Natural killer cell treated with Interleukin-12 subunit alpha and Interleukin-12 subunit beta and Interleukin-15 and Interleukin-18, amount 100 ng/mL, for 72 hours (primary cell): ENCODE data around the gene MEAK7. TPM values are rescaled to one million over a fixed set of nuclear protein-coding genes. Genes with fewer than 3 reads are reported as not detected.
A peak's percentile ranks its signal among the peaks of the same experiment; 100 is the strongest.

Source experiments
- ATAC-seq, 2 donors: fragments of 150-1000 bp; cut with Tn5 transposase in 1 of 2; sonication (Bioruptor Pico), chemical (Tn5 transposase) in 1 of 2; 2 replicates each; pipeline ENCODE4 v1.10.0; 2021
- DNase-seq: peaks from one replicate; pipeline ENCODE4 v3.0.0; 2022; ENCODE audit warnings: low spot score
- H3K27ac Mint-ChIP-seq, 2 donors: 1 replicate in 1 of 2; 2 replicates in 1 of 2; pipeline ENCODE4 v1.8.0; 2022; ENCODE audit warnings: mixed read lengths in 2 of 2, mild to moderate bottlenecking in 1 of 2, moderate library complexity in 1 of 2
- H3K27me3 Mint-ChIP-seq, 2 donors: 1 replicate in 1 of 2; 2 replicates in 1 of 2; pipeline ENCODE4 v1.8.0; 2022; ENCODE audit warnings: mixed read lengths in 2 of 2
- H3K36me3 Mint-ChIP-seq: one replicate; pipeline ENCODE4 v1.8.0; 2022; ENCODE audit warnings: mixed read lengths
- H3K4me1 Mint-ChIP-seq, 2 donors: 1 replicate in 1 of 2; 2 replicates in 1 of 2; pipeline ENCODE4 v1.8.0; 2022; ENCODE audit warnings: low read depth in 2 of 2, mixed read lengths in 2 of 2, mild to moderate bottlenecking in 1 of 2
- H3K4me3 Mint-ChIP-seq: one replicate; pipeline ENCODE4 v1.8.0; 2022; ENCODE audit warnings: mixed read lengths
- H3K9me3 Mint-ChIP-seq: 2 replicates; pipeline ENCODE4 v1.8.0; 2022; ENCODE audit warnings: mixed read lengths
- total RNA-seq, 2 donors: library from RNA; stranded (reverse); gene quantifications; one replicate each; pipeline ENCODE4 v1.2.3, GENCODE V29; 2022

The MEAK7 gene
- total RNA-seq, 2 donors from 2014 or later: 9.4 to 10.0 TPM

DNA sequence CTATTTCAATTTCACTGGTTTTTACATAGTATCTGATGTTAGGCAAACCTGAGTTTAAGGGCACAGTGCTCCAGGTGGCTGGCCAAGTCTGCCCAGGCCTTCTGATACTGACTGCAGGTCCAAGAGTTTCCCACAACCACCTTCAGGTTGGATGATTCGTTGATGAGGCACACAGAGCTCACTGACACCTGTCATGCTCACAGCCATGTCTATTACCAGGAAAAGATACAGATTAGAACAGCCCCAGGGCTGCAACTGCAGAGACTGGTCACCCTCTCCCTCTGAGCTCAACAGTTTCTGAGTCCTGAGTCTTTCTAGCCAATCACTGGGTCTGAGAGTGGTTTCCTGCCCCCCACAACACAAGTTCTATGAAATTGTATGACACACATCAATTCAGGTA is 37.2 kb downstream of the MEAK7 start:
- peak; percentile 28 for DNase-seq
- Mint-ChIP-seq H3K27me3 (no peaks in the 10 kb centered on the region), H3K36me3 (peaks cover 22% of the 10 kb centered on the region), H3K4me3 (no peak overlapping the region), H3K27ac (no peak overlapping the region), H3K9me3 (peaks cover 2% of the 10 kb centered on the region), H3K4me1 (no peaks in the 10 kb centered on the region)
- ATAC-seq: no peak

DNA sequence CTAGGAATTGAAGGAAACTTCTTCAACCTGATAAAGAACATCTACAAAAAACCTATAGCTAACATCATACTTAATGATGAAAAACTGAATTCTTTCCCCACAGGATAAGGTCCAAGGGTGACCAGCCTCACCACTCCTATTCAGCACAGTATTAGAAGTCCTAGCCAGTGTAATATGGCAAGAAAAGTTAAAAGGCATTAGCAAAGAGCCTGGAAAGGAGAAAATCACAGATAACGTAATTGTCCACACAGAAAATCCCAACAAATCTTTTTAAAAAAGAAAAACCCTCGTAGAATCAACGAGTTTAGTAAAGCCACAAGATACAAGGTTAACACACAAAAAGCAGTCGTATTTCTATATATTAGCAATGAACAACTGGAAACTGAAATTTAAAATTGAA is 37.8 kb downstream of the MEAK7 start:
- Mint-ChIP-seq H3K4me1 (peaks cover 0 to under 1% of the 10 kb centered on the region in 2 donors), H3K36me3 (peaks cover 22% of the 10 kb centered on the region), H3K27ac (no peak overlapping the region), H3K27me3 (no peaks in the 10 kb centered on the region), H3K4me3 (no peak overlapping the region), H3K9me3 (peaks cover 1% of the 10 kb centered on the region)
- ATAC-seq (no peak), DNase-seq (no peak)

- H3K36me3 Mint-ChIP-seq: peaks cover 22% of the 10 kb centered on the region
- ATAC-seq (no peak), DNase-seq (peak; percentile 39)
- no peak overlapping the region for H3K4me3 Mint-ChIP-seq
- peaks cover 0 to 2% of the 10 kb centered on the region in 2 donors for H3K4me1 Mint-ChIP-seq
- H3K27ac Mint-ChIP-seq: no peak overlapping the region
- H3K27me3 Mint-ChIP-seq: no peaks in the 10 kb centered on the region
- no peaks in the 10 kb centered on the region for H3K9me3 Mint-ChIP-seq
Measured at GRCh38 chr16:84465154-84465553, 39.3 kb downstream of the MEAK7 start.

GRCh38 chr16:84464116-84464515 is 40.3 kb downstream of the MEAK7 start:
- H3K27ac Mint-ChIP-seq: no peak overlapping the region
- peaks cover 0 to 2% of the 10 kb centered on the region in 2 donors for H3K4me1 Mint-ChIP-seq
- no peak overlapping the region for H3K4me3 Mint-ChIP-seq
- DNase-seq (no peak), ATAC-seq (no peak)
- no peaks in the 10 kb centered on the region for H3K9me3 Mint-ChIP-seq
- H3K27me3 Mint-ChIP-seq: no peaks in the 10 kb centered on the region
- H3K36me3 Mint-ChIP-seq: peaks cover 22% of the 10 kb centered on the region

GRCh38 chr16:84463221-84463620 is 41.2 kb downstream of the MEAK7 start:
- ATAC-seq (no peak), DNase-seq (peak; percentile 28)
- Mint-ChIP-seq H3K9me3 (no peaks in the 10 kb centered on the region), H3K36me3 (peaks cover 22% of the 10 kb centered on the region), H3K27me3 (no peaks in the 10 kb centered on the region), H3K4me1 (peaks cover 0 to 2% of the 10 kb centered on the region in 2 donors), H3K27ac (no peak overlapping the region), H3K4me3 (no peak overlapping the region)

- H3K4me1 Mint-ChIP-seq: peaks cover 0 to 2% of the 10 kb centered on the region in 2 donors
- H3K4me3 Mint-ChIP-seq: no peak overlapping the region
- H3K27me3 Mint-ChIP-seq: no peaks in the 10 kb centered on the region
- H3K9me3 Mint-ChIP-seq: no peaks in the 10 kb centered on the region
- peak; percentile 59 for DNase-seq
- H3K27ac Mint-ChIP-seq: no peak overlapping the region
- peaks cover 17% of the 10 kb centered on the region for H3K36me3 Mint-ChIP-seq
- no peak for ATAC-seq
Measured at GRCh38 chr16:84462296-84463210, 41.9 kb downstream of the MEAK7 start.

DNA sequence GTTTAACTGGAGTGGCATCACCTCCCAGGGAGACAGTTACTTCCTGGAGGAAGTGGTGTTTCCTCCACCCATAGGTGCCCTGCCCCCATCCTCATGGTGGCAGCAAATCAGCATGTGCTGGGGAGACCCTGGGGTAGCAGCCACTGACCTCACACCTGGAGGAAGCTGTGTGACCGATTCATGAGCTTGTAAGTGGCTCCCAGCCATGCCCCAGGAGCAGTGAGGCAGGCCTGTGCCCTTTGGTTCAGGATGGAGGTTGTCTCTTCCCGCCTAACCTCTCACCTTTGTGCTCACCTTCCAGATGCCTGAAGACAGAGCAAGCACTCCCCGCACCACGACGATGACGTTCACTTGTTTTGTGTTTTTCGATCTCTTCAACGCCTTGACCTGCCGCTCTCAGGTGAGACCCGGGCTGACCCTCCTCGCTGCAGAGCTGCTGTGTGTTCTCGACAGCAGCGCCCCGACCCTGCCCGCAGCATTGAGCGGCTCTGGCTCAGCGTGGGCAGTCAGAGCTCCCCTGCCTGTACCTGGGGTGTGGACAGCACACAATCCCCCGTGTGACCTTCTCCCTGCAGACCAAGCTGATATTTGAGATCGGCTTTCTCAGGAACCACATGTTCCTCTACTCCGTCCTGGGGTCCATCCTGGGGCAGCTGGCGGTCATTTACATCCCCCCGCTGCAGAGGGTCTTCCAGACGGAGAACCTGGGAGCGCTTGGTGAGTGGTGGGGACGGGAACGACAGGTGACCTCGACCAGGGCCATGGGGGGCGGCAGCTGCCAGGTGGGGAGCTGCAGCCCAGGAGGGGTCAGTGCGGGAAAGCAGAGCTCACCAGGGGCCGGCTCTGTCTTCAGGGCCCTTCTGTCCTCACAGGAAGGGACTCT is 42.8 kb downstream of the MEAK7 start:
- Mint-ChIP-seq H3K4me3 (no peak overlapping the region), H3K27ac (no peak overlapping the region), H3K36me3 (peaks cover 11% of the 10 kb centered on the region), H3K4me1 (peaks cover 0 to 2% of the 10 kb centered on the region in 2 donors), H3K9me3 (no peaks in the 10 kb centered on the region), H3K27me3 (no peaks in the 10 kb centered on the region)
- peak; percentile 42 for DNase-seq
- no peak for ATAC-seq

DNA sequence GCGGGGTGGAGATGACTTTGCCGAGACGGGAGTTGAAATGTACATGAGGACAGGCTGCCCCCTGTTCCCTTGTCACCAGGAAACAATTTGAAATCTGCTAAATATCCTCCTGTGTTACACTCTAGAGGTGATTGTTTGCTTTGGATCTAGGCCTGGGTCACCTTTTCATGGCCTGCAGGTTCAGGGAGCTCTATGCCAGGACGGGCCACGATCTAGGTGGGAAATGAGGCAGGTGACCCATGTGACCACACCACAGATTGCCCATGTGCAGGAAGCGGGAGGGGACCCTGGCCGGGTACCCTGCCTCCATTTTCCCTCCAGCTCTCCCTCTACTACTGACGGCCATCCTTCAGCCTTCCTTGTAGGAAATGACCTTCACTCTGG is 43.4 kb downstream of the MEAK7 start:
- Mint-ChIP-seq H3K4me3 (no peak overlapping the region), H3K4me1 (peaks cover 0 to 2% of the 10 kb centered on the region in 2 donors), H3K36me3 (peaks cover 6% of the 10 kb centered on the region), H3K27ac (no peak overlapping the region), H3K9me3 (no peaks in the 10 kb centered on the region), H3K27me3 (no peaks in the 10 kb centered on the region)
- peak; percentile 29 for DNase-seq
- ATAC-seq: no peak

DNA sequence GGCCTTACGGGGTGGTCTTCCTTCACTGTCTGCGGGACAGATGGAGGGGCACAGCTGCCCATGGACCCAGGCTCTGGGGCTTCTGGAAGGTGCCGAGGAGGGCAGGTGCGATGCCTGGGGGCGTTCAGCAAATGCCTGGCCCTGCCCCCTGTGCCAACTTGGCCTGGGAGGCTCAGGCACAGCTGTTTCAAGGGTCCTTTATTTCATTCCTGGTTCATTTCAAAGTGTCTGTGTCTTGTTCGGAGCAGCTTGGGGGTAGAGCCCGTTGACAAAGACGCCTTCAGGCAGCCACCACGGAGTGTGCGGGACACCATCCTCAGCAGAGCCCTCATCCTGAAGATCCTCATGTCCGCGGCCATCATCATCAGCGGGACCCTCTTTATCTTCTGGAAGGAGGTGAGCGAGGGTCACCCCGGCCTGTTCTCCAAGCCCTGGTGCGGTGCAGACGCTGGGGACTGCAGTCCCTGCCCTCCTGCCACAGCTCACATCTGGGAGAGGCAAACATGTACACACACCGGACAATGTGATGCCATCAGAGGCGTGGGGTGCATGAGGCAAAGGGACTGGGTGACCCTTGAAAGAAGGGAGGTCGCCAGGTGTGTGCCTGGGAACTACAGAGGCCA is 43.9 kb downstream of the MEAK7 start:
- Mint-ChIP-seq H3K36me3 (peaks cover 1% of the 10 kb centered on the region), H3K27me3 (no peaks in the 10 kb centered on the region), H3K27ac (no peak overlapping the region), H3K9me3 (no peaks in the 10 kb centered on the region), H3K4me3 (no peak overlapping the region), H3K4me1 (peaks cover 0 to 2% of the 10 kb centered on the region in 2 donors)
- DNase-seq (peak; percentile 31), ATAC-seq (no peak)

DNA sequence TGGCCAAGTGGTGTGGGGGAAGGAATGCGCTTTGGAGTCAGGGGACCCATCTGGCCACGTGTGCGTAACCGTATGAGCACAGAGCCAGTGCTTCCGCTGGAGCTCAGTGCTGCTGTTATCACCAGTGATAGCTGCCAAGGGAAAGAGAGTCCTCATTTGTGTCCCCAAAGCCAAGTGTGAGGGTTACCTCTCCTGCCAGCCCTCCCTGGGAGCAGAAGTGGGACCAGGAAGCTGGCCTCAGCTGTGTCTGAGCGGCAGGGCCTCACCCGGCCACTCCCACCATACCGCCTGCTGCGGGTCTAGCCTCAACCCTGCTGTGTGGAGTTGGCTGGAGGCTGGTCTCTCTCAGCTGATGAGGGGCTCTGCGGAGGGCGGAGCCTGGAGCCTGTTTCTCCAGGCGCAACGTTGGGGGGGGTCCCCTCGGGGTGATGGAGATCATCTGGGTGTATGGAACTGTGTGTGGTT is 44.5 kb downstream of the MEAK7 start:
- Mint-ChIP-seq H3K36me3 (no peaks in the 10 kb centered on the region), H3K4me3 (no peak overlapping the region), H3K27me3 (no peaks in the 10 kb centered on the region), H3K27ac (no peak overlapping the region), H3K4me1 (peaks cover 0 to 2% of the 10 kb centered on the region in 2 donors), H3K9me3 (no peaks in the 10 kb centered on the region)
- peak; percentile 51 for DNase-seq
- ATAC-seq: no peak

GRCh38 chr16:84459533-84459894 is 44.9 kb downstream of the MEAK7 start:
- no peaks in the 10 kb centered on the region for H3K27me3 Mint-ChIP-seq
- ATAC-seq: no peak
- peaks cover 0 to 2% of the 10 kb centered on the region in 2 donors for H3K4me1 Mint-ChIP-seq
- DNase-seq: no peak
- no peaks in the 10 kb centered on the region for H3K9me3 Mint-ChIP-seq
- H3K4me3 Mint-ChIP-seq: no peak overlapping the region
- no peak overlapping the region for H3K27ac Mint-ChIP-seq
- H3K36me3 Mint-ChIP-seq: no peaks in the 10 kb centered on the region

DNA sequence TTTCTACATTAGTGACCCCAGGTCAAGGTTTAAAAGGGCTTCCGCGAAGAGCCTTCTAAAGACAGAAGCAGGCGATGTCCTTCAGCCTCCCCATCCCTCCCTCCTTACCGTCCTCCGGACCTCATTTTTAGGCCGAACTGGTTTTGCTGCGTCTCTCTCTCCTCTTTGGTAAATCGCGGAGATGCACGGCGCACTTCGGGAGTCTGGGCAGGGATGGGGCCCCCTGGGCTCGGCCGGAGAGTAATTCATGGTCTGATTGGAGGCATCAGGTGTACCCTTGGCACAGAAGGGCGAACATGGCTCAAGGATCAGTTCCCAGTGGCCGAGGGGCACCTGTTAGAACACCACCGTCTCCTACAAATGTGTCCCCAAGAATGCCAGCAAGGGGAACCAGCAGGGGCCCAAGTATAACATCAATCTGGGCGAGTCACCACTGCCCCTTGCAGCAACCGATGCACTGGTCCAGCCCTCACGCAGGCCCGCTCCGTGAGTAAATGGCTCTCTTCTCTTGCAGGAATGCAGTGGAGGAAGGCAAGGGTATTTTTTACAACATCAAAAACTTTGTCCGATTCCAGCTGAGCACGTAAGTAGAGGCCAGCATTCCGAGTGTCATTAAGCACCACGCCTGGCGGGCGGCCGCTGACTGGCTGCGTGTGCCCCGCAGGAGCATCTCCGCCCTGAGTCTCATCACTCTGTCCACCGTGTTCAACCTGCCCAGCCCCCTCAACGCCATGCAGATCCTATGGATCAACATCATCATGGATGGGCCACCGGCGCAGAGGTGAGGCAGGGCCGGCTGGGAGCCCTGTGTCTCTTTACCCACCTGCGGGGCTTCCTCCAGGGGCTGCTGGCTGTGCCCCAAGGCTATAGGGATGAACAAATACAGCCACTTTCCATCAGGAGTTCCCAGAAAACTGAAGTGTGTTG is 45.6 kb downstream of the MEAK7 start:
- Mint-ChIP-seq H3K27me3 (no peaks in the 10 kb centered on the region), H3K9me3 (no peaks in the 10 kb centered on the region), H3K36me3 (no peaks in the 10 kb centered on the region), H3K27ac (no peak overlapping the region), H3K4me3 (no peak overlapping the region), H3K4me1 (peaks cover 0 to 2% of the 10 kb centered on the region in 2 donors)
- DNase-seq (peak; percentile 51), ATAC-seq (no peak)

- H3K9me3 Mint-ChIP-seq: no peaks in the 10 kb centered on the region
- H3K27me3 Mint-ChIP-seq: no peaks in the 10 kb centered on the region
- no peaks in the 10 kb centered on the region for H3K4me1 Mint-ChIP-seq
- ATAC-seq (no peak), DNase-seq (no peak)
- no peaks in the 10 kb centered on the region for H3K36me3 Mint-ChIP-seq
- H3K27ac Mint-ChIP-seq: no peak overlapping the region
- H3K4me3 Mint-ChIP-seq: no peak overlapping the region
Measured at GRCh38 chr16:84455031-84455430, 49.4 kb downstream of the MEAK7 start.
